H1 (cell line): ENCODE data around the gene GRAMD1C.

Source experiments
- CTCF ChIP-seq, 3 experiments: IDR thresholded peaks; 1 replicate in 2 of 3; 2 replicates in 1 of 3; pipeline versions ENCODE4 v1.5.1 to v1.6.1; 2011; ENCODE audit warnings: low read length in 3 of 3, mild to moderate bottlenecking in 3 of 3, inconsistent platforms in 2 of 3, low read depth in 1 of 3, moderate library complexity in 1 of 3; ENCODE audit not compliant: insufficient read depth in 1 of 3; ENCODE audit errors: control extremely low read depth in 1 of 3
- EZH2 ChIP-seq: fragments of 200-600 bp; sonication (generic); IDR thresholded peaks from 2 replicates; pipeline ENCODE4 v1.7.1; 2012; ENCODE audit warnings: low read depth, mild to moderate bottlenecking, moderate library complexity, low read length, inconsistent platforms; ENCODE audit not compliant: severe bottlenecking
- JUND ChIP-seq: IDR thresholded peaks from 2 replicates; pipeline ENCODE4 v1.6.1; 2011; ENCODE audit warnings: mild to moderate bottlenecking, improper control_type of control experiment, low read length
- RAD21 ChIP-seq, 2 experiments: IDR thresholded peaks in 1 of 2; conservative IDR thresholded peaks in 1 of 2; 2 replicates each; pipeline ENCODE4 v1.6.1; 2011; ENCODE audit warnings: low read depth in 2 of 2, low read length in 2 of 2, improper control_type of control experiment in 1 of 2, inconsistent platforms in 1 of 2, mild to moderate bottlenecking in 1 of 2, moderate library complexity in 1 of 2

GRCh38 chr3:113867506-113867905 is 28.9 kb downstream of the GRAMD1C start:
- TF ChIP-seq JUND (no peak), CTCF (IDR thresholded peaks at IDR 0.05; ENCODE audit: control extremely low read depth in 1 of 3, insufficient read depth in 1 of 3, low read depth in 1 of 3, low read length in 3 of 3) (no peak), EZH2 (no peak), RAD21 (IDR thresholded peaks at IDR 0.05 in 1 of 2, conservative IDR thresholded peaks at IDR 0.05 in 1 of 2; ENCODE audit: low read depth in 2 of 2, low read length in 2 of 2) (no peak)
